ENCODE measurements around the gene TGFBR3.

DNA sequence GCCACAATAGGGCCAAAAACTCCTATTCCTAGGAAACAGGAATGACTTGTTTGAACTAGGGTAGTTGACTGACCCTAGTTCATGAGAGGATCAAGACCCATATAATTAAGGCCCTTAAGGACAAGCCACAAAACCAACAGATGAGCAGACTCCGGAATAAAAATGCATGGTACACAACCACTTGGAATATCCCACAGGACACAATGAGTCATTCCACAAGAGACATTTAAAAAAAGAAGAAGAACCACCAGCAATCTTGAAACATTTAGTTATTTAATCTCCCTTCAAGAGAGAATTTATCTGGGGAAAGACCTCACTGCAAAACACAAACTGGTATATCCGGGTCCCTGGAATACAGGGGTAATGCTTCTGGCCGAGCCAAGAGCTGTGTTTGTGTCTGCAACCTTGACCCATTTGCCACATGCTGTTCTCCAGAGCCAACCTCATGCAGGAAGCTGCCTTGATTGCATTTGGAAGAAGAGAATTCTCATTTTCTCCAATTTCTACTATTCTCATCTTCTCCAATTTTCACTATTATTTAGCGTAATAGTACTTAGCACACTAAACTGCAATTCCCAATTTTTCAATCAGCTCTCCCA lies 135.5 kb downstream of the TGFBR3 start:
- TF ChIP-seq ZNF24 (tag by site-specific recombination; IDR thresholded peaks at IDR 0.05) (no peak), GLI4 (tag by site-specific recombination; IDR thresholded peaks at IDR 0.05) (no peak), CTCF (tag by site-specific recombination; IDR thresholded peaks at IDR 0.05) (no peak), ZNF146 (tag by site-specific recombination; IDR thresholded peaks at IDR 0.05) (no peak), ZNF777 (tag by site-specific recombination; IDR thresholded peaks at IDR 0.05; ENCODE audit: borderline replicate concordance) (no peak), PATZ1 (tag by site-specific recombination; IDR thresholded peaks at IDR 0.05) (no peak)
